HCT116 (cell line): ENCODE measurements around the gene COL15A1. TPM values are rescaled to one million over a fixed set of nuclear protein-coding genes. Genes with fewer than 3 reads are reported as not detected.

Experiments
- ATAC-seq: fragments of 200-7000 bp; cut with Tn5 transposase; 2 replicates; pipeline ENCODE4 v1.9.1; 2020; ENCODE audit warnings: mild to moderate bottlenecking, moderate library complexity
- BruUV-seq: library from RNA; stranded (reverse); fragments of 400-500 nt; replicated peaks from 2 replicates; lab custom pipeline; 2021; lab: Mats Ljungman, UMichigan
- CTCF ChIA-PET: fragments of 300-600 bp; sonication (Branson Sonifier 250); formaldehyde crosslinking; loops from one replicate; lab custom pipeline; 2021; ENCODE audit warnings: antibody characterized with exemption; lab: Charles Lee
- POLR2A ChIA-PET: fragments of 300-600, 350-600 bp; sonication (Branson Sonifier 250); formaldehyde crosslinking; loops from one replicate; lab custom pipeline; 2021; ENCODE audit warnings: antibody characterized with exemption; lab: Charles Lee
- RAD21 ChIA-PET, 2 experiments: fragments of 300-600 bp; sonication (Branson Sonifier 250); formaldehyde crosslinking; loops; one replicate each; lab custom pipeline; 2023; ENCODE audit warnings: low total read pairs in 2 of 2; ENCODE audit not compliant: uncharacterized antibody in 2 of 2, unreplicated experiment in 2 of 2, low non-redundant PET in 1 of 2; lab: Charles Lee
- DNase-seq: peaks from one replicate; pipeline ENCODE4 v3.0.0-alpha.2; 2010; ENCODE audit warnings: low read depth, low spot score
- H2AFZ ChIP-seq: fragments of 200-600 bp; shearing (Covaris generic), sonication (generic); 2 replicates; pipeline ENCODE4 v1.6.1; 2017; ENCODE audit warnings: low read depth, mixed run types, mixed read lengths, antibody characterized with exemption, low read length; ENCODE audit not compliant: poor library complexity, severe bottlenecking
- H3K27ac ChIP-seq: 2 replicates; pipeline ENCODE4 v1.5.1; 2012; ENCODE audit warnings: low read depth, low read length
- H3K27me3 ChIP-seq: fragments of 200-600 bp; sonication (generic); 2 replicates; pipeline ENCODE4 v1.6.1; 2016; ENCODE audit warnings: mixed run types, low read length, mixed read lengths; ENCODE audit not compliant: insufficient read depth
- H3K36me3 ChIP-seq, 2 experiments: fragments of 200-500 bp in 1 of 2; fragments of 200-600 bp in 1 of 2; sonication (Bioruptor generic) in 1 of 2; sonication (generic) in 1 of 2; 2 replicates each; pipeline versions ENCODE4 v1.5.1 to v1.6.1; 2014 to 2016; ENCODE audit warnings: low read length in 2 of 2, inconsistent platforms in 1 of 2, mixed read lengths in 1 of 2, mixed run types in 1 of 2; ENCODE audit not compliant: insufficient read depth in 2 of 2, control insufficient read depth in 1 of 2
- H3K4me1 ChIP-seq, 2 experiments: fragments of 200-600 bp in 1 of 2; sonication (generic) in 1 of 2; 2 replicates each; pipeline versions ENCODE4 v1.5.1 to v1.6.1; 2012 to 2017; ENCODE audit warnings: low read length in 2 of 2, inconsistent platforms in 1 of 2, mild to moderate bottlenecking in 1 of 2, mixed read lengths in 1 of 2, mixed run types in 1 of 2, moderate library complexity in 1 of 2; ENCODE audit not compliant: insufficient read depth in 2 of 2, control insufficient read depth in 1 of 2
- H3K4me2 ChIP-seq: fragments of 200-600 bp; sonication (generic); 2 replicates; pipeline ENCODE4 v1.6.1; 2017; ENCODE audit warnings: mixed run types, low read length, mixed read lengths
- H3K4me3 ChIP-seq, 2 experiments: fragments of 200-600 bp in 1 of 2; sonication (generic) in 1 of 2; replicated peaks in 1 of 2; 2 replicates each; pipeline ENCODE4 v1.5.1; 2011 to 2016; ENCODE audit warnings: low read length in 2 of 2, control low read depth in 1 of 2, low read depth in 1 of 2, mild to moderate bottlenecking in 1 of 2, mixed read lengths in 1 of 2, mixed run types in 1 of 2
- H3K79me2 ChIP-seq: fragments of 200-600 bp; sonication (generic); 2 replicates; pipeline ENCODE4 v1.6.1; 2017; ENCODE audit warnings: mild to moderate bottlenecking, mixed run types, low read length, moderate library complexity, mixed read lengths; ENCODE audit not compliant: insufficient read depth
- H3K9ac ChIP-seq: fragments of 200-600 bp; sonication (generic); 2 replicates; pipeline ENCODE4 v1.6.1; 2016; ENCODE audit warnings: low read length, mixed read lengths
- H3K9me2 ChIP-seq: fragments of 200-600 bp; sonication (generic), shearing (Covaris generic); 2 replicates; pipeline ENCODE4 v1.6.1; 2017; ENCODE audit warnings: mixed run types, mild to moderate bottlenecking, moderate library complexity; ENCODE audit not compliant: insufficient read depth
- H3K9me3 ChIP-seq, 2 experiments: fragments of 200-500 bp in 1 of 2; fragments of 200-600 bp in 1 of 2; sonication (Bioruptor generic) in 1 of 2; sonication (generic) in 1 of 2; 2 replicates each; pipeline ENCODE4 v1.6.1; 2014 to 2017; ENCODE audit warnings: low read length in 2 of 2, mixed read lengths in 2 of 2, inconsistent platforms in 1 of 2, low read depth in 1 of 2, mild to moderate bottlenecking in 1 of 2, mixed run types in 1 of 2, moderate library complexity in 1 of 2; ENCODE audit not compliant: control insufficient read depth in 1 of 2, insufficient read depth in 1 of 2
- H4K20me1 ChIP-seq: fragments of 200-600 bp; sonication (generic), shearing (Covaris generic); 2 replicates; pipeline ENCODE4 v1.6.1; 2017; ENCODE audit warnings: mixed run types, mild to moderate bottlenecking, moderate library complexity; ENCODE audit not compliant: insufficient read depth
- CBX3 ChIP-seq: IDR thresholded peaks from 2 replicates; pipeline ENCODE4 v1.6.1; 2012; ENCODE audit warnings: low read depth
- EZH2phosphoT487 ChIP-seq: fragments of 200-600 bp; IDR thresholded peaks from 2 replicates; pipeline ENCODE4 v1.6.1; 2018; ENCODE audit warnings: antibody characterized with exemption, borderline replicate concordance
- FOSL1 ChIP-seq: IDR thresholded peaks from 2 replicates; pipeline ENCODE4 v1.6.1; 2012; ENCODE audit warnings: low read depth
- JUND ChIP-seq: IDR thresholded peaks from 2 replicates; pipeline ENCODE4 v1.6.1; 2012
- POLR2AphosphoS5 ChIP-seq: IDR thresholded peaks from 2 replicates; pipeline ENCODE4 v1.6.1; 2011; ENCODE audit warnings: mild to moderate bottlenecking, low read depth, low read length, moderate library complexity
- RAD21 ChIP-seq: IDR thresholded peaks from 2 replicates; pipeline ENCODE4 v1.6.1; 2012; ENCODE audit warnings: low read depth, mild to moderate bottlenecking
- SIN3A ChIP-seq: IDR thresholded peaks from 2 replicates; pipeline ENCODE4 v1.6.1; 2012; ENCODE audit warnings: low read depth
- SP1 ChIP-seq: IDR thresholded peaks from 2 replicates; pipeline ENCODE4 v1.6.1; 2012; ENCODE audit warnings: low read depth
- TCF7L2 ChIP-seq: IDR thresholded peaks from 2 replicates; pipeline ENCODE4 v1.7.0; 2011; ENCODE audit warnings: borderline replicate concordance, inconsistent platforms; ENCODE audit not compliant: insufficient read depth, insufficient read length; ENCODE audit errors: extremely low read depth
- YY1 ChIP-seq: IDR thresholded peaks from 2 replicates; pipeline ENCODE4 v1.6.1; 2011; ENCODE audit warnings: low read length, low read depth, moderate library complexity, mild to moderate bottlenecking; ENCODE audit not compliant: insufficient replicate concordance; ENCODE audit errors: extremely low read depth
- ZNF274 ChIP-seq: fragments of 200-500 bp; sonication (Bioruptor generic); IDR thresholded peaks from 2 replicates; pipeline ENCODE4 v1.6.1; 2014; ENCODE audit warnings: mild to moderate bottlenecking, low read depth, low read length, inconsistent platforms
- intact Hi-C: fragments of 100-400 bp; cut with micrococcal nuclease; formaldehyde crosslinking; loops from 2 replicates; pipeline ENCODE4 v1.10.0; 2022
- total RNA-seq: library from RNA; stranded (reverse); gene quantifications from one replicate; pipeline ENCODE4 v1.2.1, GENCODE V29; 2021; ENCODE audit not compliant: unreplicated experiment
- TF ChIP-seq, protein P1 (sequence below), 3 experiments: fragments of 200-600 bp in 1 of 3; sonication (generic) in 1 of 3; IDR thresholded peaks in 2 of 3; conservative IDR thresholded peaks in 1 of 3; 2 replicates each; pipeline ENCODE4 v1.5.1; 2012 to 2017; ENCODE audit warnings: low read depth in 2 of 3, low read length in 2 of 3, antibody characterized with exemption in 1 of 3, borderline replicate concordance in 1 of 3, control low read depth in 1 of 3, mild to moderate bottlenecking in 1 of 3, mixed read lengths in 1 of 3, mixed run types in 1 of 3, moderate library complexity in 1 of 3; ENCODE audit not compliant: insufficient read depth in 1 of 3
- TF ChIP-seq, protein P2 (sequence below): IDR thresholded peaks from 2 replicates; pipeline ENCODE4 v1.6.1; 2012; ENCODE audit warnings: low read depth
- TF ChIP-seq, protein P3 (sequence below): IDR thresholded peaks from 2 replicates; pipeline ENCODE4 v1.6.1; 2011; ENCODE audit warnings: mild to moderate bottlenecking, low read length, moderate library complexity; ENCODE audit not compliant: insufficient replicate concordance; ENCODE audit errors: extremely low read depth
- TF ChIP-seq, protein P4 (sequence below): IDR thresholded peaks from 2 replicates; pipeline ENCODE4 v1.6.1; 2012
- TF ChIP-seq, protein P5 (sequence below): IDR thresholded peaks from 2 replicates; pipeline ENCODE4 v1.6.1; 2012

COL15A1 gene
- total RNA-seq, 1 experiment from 2014 or later, result 0.15 TPM

DNA sequence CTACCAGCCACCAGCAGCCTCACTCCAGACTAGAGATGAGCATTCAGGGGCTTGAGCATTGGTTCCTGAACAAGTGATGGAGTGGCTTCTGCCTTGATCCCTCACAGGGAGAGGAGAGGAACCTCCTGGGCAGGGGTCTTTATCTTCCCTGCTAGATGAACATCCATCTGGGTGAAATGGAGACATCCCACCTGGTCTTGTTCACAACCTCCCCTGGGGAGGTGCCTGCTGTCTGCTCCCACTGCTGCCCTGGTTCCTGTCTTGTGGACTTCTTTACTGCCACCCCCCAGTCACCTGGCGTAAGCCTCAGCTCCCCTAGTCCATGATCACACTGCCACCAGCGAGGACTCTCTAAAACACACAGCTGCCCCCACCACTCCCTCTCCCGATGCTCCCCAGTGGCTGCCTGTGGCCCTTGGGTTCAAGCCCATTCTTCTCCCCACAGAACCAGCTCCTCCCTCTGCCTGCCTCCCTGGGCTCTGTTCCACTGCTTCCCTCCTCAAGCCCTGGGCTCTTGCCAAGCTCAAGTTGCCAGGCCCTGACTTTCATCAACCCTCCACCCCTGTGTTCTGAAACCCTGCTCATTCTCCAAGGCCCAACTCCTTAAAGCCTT lies 51.5 kb downstream of the COL15A1 start:
- intact Hi-C loops, result no loop called here

More for the DNA sequence above, 51.5 kb downstream of the COL15A1 start:
- H3K4me3 ChIP-seq, result no peak overlapping the region
- CTCF ChIA-PET, result no interaction called here
- no peak overlapping the region for H2AFZ ChIP-seq
- POLR2A ChIA-PET, result no interaction called here
- H3K27ac ChIP-seq, result no peak overlapping the region
- ATAC-seq (no peak), DNase-seq (no peak)
- H3K79me2 ChIP-seq, result no peaks in the 10 kb centered on the region
- RAD21 ChIA-PET, result no interaction called here
- no peak overlapping the region for H3K9ac ChIP-seq
- H3K27me3 ChIP-seq, result no peaks in the 10 kb centered on the region
- BruUV-seq, result no TSS peak
- peaks cover 0 to 4% of the 10 kb centered on the region in 2 experiments; a peak in 2 of 4 replicates for H3K4me1 ChIP-seq
- H3K9me2 ChIP-seq, result no peaks in the 10 kb centered on the region
- TF ChIP-seq, protein P1, sequence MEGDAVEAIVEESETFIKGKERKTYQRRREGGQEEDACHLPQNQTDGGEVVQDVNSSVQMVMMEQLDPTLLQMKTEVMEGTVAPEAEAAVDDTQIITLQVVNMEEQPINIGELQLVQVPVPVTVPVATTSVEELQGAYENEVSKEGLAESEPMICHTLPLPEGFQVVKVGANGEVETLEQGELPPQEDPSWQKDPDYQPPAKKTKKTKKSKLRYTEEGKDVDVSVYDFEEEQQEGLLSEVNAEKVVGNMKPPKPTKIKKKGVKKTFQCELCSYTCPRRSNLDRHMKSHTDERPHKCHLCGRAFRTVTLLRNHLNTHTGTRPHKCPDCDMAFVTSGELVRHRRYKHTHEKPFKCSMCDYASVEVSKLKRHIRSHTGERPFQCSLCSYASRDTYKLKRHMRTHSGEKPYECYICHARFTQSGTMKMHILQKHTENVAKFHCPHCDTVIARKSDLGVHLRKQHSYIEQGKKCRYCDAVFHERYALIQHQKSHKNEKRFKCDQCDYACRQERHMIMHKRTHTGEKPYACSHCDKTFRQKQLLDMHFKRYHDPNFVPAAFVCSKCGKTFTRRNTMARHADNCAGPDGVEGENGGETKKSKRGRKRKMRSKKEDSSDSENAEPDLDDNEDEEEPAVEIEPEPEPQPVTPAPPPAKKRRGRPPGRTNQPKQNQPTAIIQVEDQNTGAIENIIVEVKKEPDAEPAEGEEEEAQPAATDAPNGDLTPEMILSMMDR (IDR thresholded peaks at IDR 0.05 in 2 of 3, conservative IDR thresholded peaks at IDR 0.05 in 1 of 3; ENCODE audit: borderline replicate concordance in 1 of 3, insufficient read depth in 1 of 3, low read depth in 2 of 3, low read length in 2 of 3), result no peak
- TF ChIP-seq, protein P2, sequence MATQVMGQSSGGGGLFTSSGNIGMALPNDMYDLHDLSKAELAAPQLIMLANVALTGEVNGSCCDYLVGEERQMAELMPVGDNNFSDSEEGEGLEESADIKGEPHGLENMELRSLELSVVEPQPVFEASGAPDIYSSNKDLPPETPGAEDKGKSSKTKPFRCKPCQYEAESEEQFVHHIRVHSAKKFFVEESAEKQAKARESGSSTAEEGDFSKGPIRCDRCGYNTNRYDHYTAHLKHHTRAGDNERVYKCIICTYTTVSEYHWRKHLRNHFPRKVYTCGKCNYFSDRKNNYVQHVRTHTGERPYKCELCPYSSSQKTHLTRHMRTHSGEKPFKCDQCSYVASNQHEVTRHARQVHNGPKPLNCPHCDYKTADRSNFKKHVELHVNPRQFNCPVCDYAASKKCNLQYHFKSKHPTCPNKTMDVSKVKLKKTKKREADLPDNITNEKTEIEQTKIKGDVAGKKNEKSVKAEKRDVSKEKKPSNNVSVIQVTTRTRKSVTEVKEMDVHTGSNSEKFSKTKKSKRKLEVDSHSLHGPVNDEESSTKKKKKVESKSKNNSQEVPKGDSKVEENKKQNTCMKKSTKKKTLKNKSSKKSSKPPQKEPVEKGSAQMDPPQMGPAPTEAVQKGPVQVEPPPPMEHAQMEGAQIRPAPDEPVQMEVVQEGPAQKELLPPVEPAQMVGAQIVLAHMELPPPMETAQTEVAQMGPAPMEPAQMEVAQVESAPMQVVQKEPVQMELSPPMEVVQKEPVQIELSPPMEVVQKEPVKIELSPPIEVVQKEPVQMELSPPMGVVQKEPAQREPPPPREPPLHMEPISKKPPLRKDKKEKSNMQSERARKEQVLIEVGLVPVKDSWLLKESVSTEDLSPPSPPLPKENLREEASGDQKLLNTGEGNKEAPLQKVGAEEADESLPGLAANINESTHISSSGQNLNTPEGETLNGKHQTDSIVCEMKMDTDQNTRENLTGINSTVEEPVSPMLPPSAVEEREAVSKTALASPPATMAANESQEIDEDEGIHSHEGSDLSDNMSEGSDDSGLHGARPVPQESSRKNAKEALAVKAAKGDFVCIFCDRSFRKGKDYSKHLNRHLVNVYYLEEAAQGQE, result no peak
- TF ChIP-seq ZNF274, result no peak
- TF ChIP-seq FOSL1, result no peak
- no peak for TF ChIP-seq SP1
- TF ChIP-seq TCF7L2, result no peak
- no peak for TF ChIP-seq SIN3A
- TF ChIP-seq, protein P3, sequence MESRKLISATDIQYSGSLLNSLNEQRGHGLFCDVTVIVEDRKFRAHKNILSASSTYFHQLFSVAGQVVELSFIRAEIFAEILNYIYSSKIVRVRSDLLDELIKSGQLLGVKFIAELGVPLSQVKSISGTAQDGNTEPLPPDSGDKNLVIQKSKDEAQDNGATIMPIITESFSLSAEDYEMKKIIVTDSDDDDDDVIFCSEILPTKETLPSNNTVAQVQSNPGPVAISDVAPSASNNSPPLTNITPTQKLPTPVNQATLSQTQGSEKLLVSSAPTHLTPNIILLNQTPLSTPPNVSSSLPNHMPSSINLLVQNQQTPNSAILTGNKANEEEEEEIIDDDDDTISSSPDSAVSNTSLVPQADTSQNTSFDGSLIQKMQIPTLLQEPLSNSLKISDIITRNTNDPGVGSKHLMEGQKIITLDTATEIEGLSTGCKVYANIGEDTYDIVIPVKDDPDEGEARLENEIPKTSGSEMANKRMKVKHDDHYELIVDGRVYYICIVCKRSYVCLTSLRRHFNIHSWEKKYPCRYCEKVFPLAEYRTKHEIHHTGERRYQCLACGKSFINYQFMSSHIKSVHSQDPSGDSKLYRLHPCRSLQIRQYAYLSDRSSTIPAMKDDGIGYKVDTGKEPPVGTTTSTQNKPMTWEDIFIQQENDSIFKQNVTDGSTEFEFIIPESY, result no peak
- TF ChIP-seq, protein P4, sequence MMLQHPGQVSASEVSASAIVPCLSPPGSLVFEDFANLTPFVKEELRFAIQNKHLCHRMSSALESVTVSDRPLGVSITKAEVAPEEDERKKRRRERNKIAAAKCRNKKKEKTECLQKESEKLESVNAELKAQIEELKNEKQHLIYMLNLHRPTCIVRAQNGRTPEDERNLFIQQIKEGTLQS, result no peak
- TF ChIP-seq POLR2AphosphoS5, result no peak
- TF ChIP-seq JUND, result no peak
- no peak for TF ChIP-seq YY1
- TF ChIP-seq EZH2phosphoT487, result no peak
- no peak for TF ChIP-seq CBX3
- TF ChIP-seq RAD21, result no peak
- TF ChIP-seq, protein P5, sequence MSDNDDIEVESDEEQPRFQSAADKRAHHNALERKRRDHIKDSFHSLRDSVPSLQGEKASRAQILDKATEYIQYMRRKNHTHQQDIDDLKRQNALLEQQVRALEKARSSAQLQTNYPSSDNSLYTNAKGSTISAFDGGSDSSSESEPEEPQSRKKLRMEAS, result no peak
- TF ChIP-seq, all 23 proteins: peak for 0
- Histone ChIP-seq H3K36me3 (no peaks in the 10 kb centered on the region), H3K9me3 (no peaks in the 10 kb centered on the region), H3K4me2 (no peak overlapping the region), H4K20me1 (no peaks in the 10 kb centered on the region)
